HEK293 (cell line): ENCODE data around the gene ATP6V0C.
A peak's percentile ranks its signal among the peaks of the same experiment; 100 is the strongest.

Experiments used
- CTCF ChIA-PET: fragments of 350-600 bp; formaldehyde crosslinking; extraction: SDS; loops from one replicate; lab custom pipeline; 2021; ENCODE audit warnings: antibody characterized with exemption; lab: Yijun Ruan, JAX
- POLR2A ChIA-PET: fragments of 300-600 bp; formaldehyde crosslinking; extraction: SDS; loops from one replicate; lab custom pipeline; 2020; ENCODE audit warnings: antibody characterized with exemption, inconsistent platforms; lab: Yijun Ruan, JAX
- H3K27ac ChIP-seq: fragments of 200-500 bp; sonication (Bioruptor generic); 2 replicates; pipeline ENCODE4 v1.5.1; 2014; ENCODE audit warnings: low read depth, low read length, control low read depth, inconsistent platforms; ENCODE audit errors: extremely low read depth
- H3K36me3 ChIP-seq, 2 experiments: fragments of 200-500 bp in 1 of 2; sonication (Bioruptor generic) in 1 of 2; 1 replicate in 1 of 2; 2 replicates in 1 of 2; pipeline ENCODE4 v1.5.1; 2014 to 2017; ENCODE audit warnings: inconsistent platforms in 2 of 2, low read length in 2 of 2; ENCODE audit not compliant: control insufficient read depth in 2 of 2, insufficient read depth in 1 of 2
- H3K4me1 ChIP-seq: fragments of 200-500 bp; sonication (Bioruptor generic); 2 replicates; pipeline ENCODE4 v1.5.1; 2014; ENCODE audit warnings: mild to moderate bottlenecking, low read length, inconsistent platforms; ENCODE audit not compliant: control insufficient read depth, insufficient read depth
- H3K4me3 ChIP-seq: 2 replicates; pipeline ENCODE4 v1.5.1; 2011; ENCODE audit warnings: low read depth, mild to moderate bottlenecking, control low read depth, low read length, moderate library complexity
- H3K9me3 ChIP-seq: fragments of 200-500 bp; sonication (Bioruptor generic); 2 replicates; pipeline ENCODE4 v1.5.1; 2014; ENCODE audit warnings: low read depth, low read length, inconsistent platforms; ENCODE audit not compliant: control insufficient read depth, insufficient read depth
- KLF10 ChIP-seq: fragments of 450-650 bp; IDR thresholded peaks from 2 replicates; pipeline ENCODE4 v1.5.1; 2018; ENCODE audit warnings: missing biosample characterization, mild to moderate bottlenecking, missing genetic modification characterization
- KLF16 ChIP-seq: fragments of 450-650 bp; formaldehyde crosslinking; IDR thresholded peaks from 2 replicates; pipeline ENCODE4 v1.5.1; 2017; ENCODE audit warnings: missing biosample characterization, missing genetic modification characterization
- ZFHX2 ChIP-seq: fragments of 450-650 bp; formaldehyde crosslinking; conservative IDR thresholded peaks from 2 replicates; pipeline ENCODE4 v1.5.1; 2016; ENCODE audit warnings: missing biosample characterization, missing genetic modification characterization
- ZFP69B ChIP-seq: fragments of 450-650 bp; formaldehyde crosslinking; IDR thresholded peaks from 2 replicates; pipeline ENCODE4 v1.5.1; 2016; ENCODE audit warnings: missing biosample characterization, missing genetic modification characterization
- ZIC2 ChIP-seq: fragments of 450-650 bp; formaldehyde crosslinking; IDR thresholded peaks from 2 replicates; pipeline ENCODE4 v1.5.1; 2016; ENCODE audit warnings: missing biosample characterization, missing genetic modification characterization
- ZNF10 ChIP-seq: fragments of 450-650 bp; formaldehyde crosslinking; IDR thresholded peaks from 2 replicates; pipeline ENCODE4 v1.5.1; 2017; ENCODE audit warnings: missing biosample characterization, missing genetic modification characterization
- ZNF174 ChIP-seq: fragments of 450-650 bp; formaldehyde crosslinking; IDR thresholded peaks from 2 replicates; pipeline ENCODE4 v1.5.0; 2017; ENCODE audit warnings: missing biosample characterization, mild to moderate bottlenecking, missing genetic modification characterization
- ZNF184 ChIP-seq: fragments of 450-650 bp; IDR thresholded peaks from 2 replicates; pipeline ENCODE4 v1.5.1; 2018; ENCODE audit warnings: missing biosample characterization, mild to moderate bottlenecking, missing genetic modification characterization
- ZNF248 ChIP-seq: fragments of 450-650 bp; formaldehyde crosslinking; IDR thresholded peaks from 2 replicates; pipeline ENCODE4 v1.5.1; 2017; ENCODE audit warnings: missing biosample characterization, missing genetic modification characterization
- ZNF311 ChIP-seq: fragments of 450-650 bp; formaldehyde crosslinking; IDR thresholded peaks from 2 replicates; pipeline ENCODE4 v1.5.1; 2017; ENCODE audit warnings: missing biosample characterization, missing genetic modification characterization, borderline replicate concordance
- ZNF335 ChIP-seq: fragments of 450-650 bp; formaldehyde crosslinking; conservative IDR thresholded peaks from 2 replicates; pipeline ENCODE4 v1.5.1; 2016; ENCODE audit warnings: missing biosample characterization, missing genetic modification characterization
- ZNF391 ChIP-seq: fragments of 450-650 bp; formaldehyde crosslinking; IDR thresholded peaks from 2 replicates; pipeline ENCODE4 v1.5.1; 2016; ENCODE audit warnings: low read depth, missing biosample characterization, missing genetic modification characterization, borderline replicate concordance
- ZNF423 ChIP-seq: fragments of 450-650 bp; formaldehyde crosslinking; IDR thresholded peaks from 2 replicates; pipeline ENCODE4 v1.5.1; 2016; ENCODE audit warnings: missing biosample characterization, missing genetic modification characterization
- ZNF501 ChIP-seq: fragments of 450-650 bp; formaldehyde crosslinking; IDR thresholded peaks from 2 replicates; pipeline ENCODE4 v1.5.1; 2016; ENCODE audit warnings: missing biosample characterization, missing genetic modification characterization
- ZNF510 ChIP-seq: fragments of 450-650 bp; formaldehyde crosslinking; IDR thresholded peaks from 2 replicates; pipeline ENCODE4 v1.5.1; 2018; ENCODE audit warnings: mild to moderate bottlenecking, missing genetic modification characterization, missing biosample characterization; ENCODE audit not compliant: insufficient replicate concordance
- ZNF623 ChIP-seq: fragments of 450-650 bp; formaldehyde crosslinking; IDR thresholded peaks from 2 replicates; pipeline ENCODE4 v1.5.1; 2016; ENCODE audit warnings: missing biosample characterization, missing genetic modification characterization
- ZNF629 ChIP-seq: fragments of 450-650 bp; formaldehyde crosslinking; IDR thresholded peaks from 2 replicates; pipeline ENCODE4 v1.5.1; 2017; ENCODE audit warnings: missing biosample characterization, missing genetic modification characterization
- ZNF76 ChIP-seq: fragments of 450-650 bp; formaldehyde crosslinking; IDR thresholded peaks from 2 replicates; pipeline ENCODE4; 2016; ENCODE audit warnings: low read depth, missing biosample characterization, missing genetic modification characterization, borderline replicate concordance
- ZNF791 ChIP-seq: fragments of 450-650 bp; formaldehyde crosslinking; IDR thresholded peaks from 2 replicates; pipeline ENCODE4 v1.5.1; 2016; ENCODE audit warnings: missing biosample characterization, missing genetic modification characterization
- ZNF843 ChIP-seq: fragments of 450-650 bp; formaldehyde crosslinking; IDR thresholded peaks from 2 replicates; pipeline ENCODE4 v1.5.1; 2016; ENCODE audit warnings: missing biosample characterization, missing genetic modification characterization
- TF ChIP-seq, protein P1 (sequence below): fragments of 450-650 bp; formaldehyde crosslinking; IDR thresholded peaks from 2 replicates; pipeline ENCODE4 v1.5.1; 2017; ENCODE audit warnings: missing biosample characterization, mild to moderate bottlenecking, missing genetic modification characterization, moderate library complexity
- TF ChIP-seq, protein P2 (sequence below): fragments of 450-650 bp; formaldehyde crosslinking; IDR thresholded peaks from 2 replicates; pipeline ENCODE4 v1.5.1; 2017; ENCODE audit warnings: missing biosample characterization, missing genetic modification characterization
- TF ChIP-seq, protein P3 (sequence below): fragments of 450-650 bp; formaldehyde crosslinking; IDR thresholded peaks from 2 replicates; pipeline ENCODE4 v1.5.1; 2016; ENCODE audit warnings: missing biosample characterization, missing genetic modification characterization
- TF ChIP-seq, protein P4 (sequence below): fragments of 450-650 bp; formaldehyde crosslinking; IDR thresholded peaks from 2 replicates; pipeline ENCODE4 v1.5.1; 2016; ENCODE audit warnings: missing biosample characterization, missing genetic modification characterization
- TF ChIP-seq, protein P5 (sequence below): fragments of 450-650 bp; formaldehyde crosslinking; IDR thresholded peaks from 2 replicates; pipeline ENCODE4 v1.5.1; 2016; ENCODE audit warnings: missing biosample characterization, missing genetic modification characterization
- TF ChIP-seq, protein P6 (sequence below): fragments of 450-650 bp; formaldehyde crosslinking; IDR thresholded peaks from 2 replicates; pipeline ENCODE4 v1.5.1; 2016; ENCODE audit warnings: missing biosample characterization, missing genetic modification characterization

ATP6V0C gene

DNA sequence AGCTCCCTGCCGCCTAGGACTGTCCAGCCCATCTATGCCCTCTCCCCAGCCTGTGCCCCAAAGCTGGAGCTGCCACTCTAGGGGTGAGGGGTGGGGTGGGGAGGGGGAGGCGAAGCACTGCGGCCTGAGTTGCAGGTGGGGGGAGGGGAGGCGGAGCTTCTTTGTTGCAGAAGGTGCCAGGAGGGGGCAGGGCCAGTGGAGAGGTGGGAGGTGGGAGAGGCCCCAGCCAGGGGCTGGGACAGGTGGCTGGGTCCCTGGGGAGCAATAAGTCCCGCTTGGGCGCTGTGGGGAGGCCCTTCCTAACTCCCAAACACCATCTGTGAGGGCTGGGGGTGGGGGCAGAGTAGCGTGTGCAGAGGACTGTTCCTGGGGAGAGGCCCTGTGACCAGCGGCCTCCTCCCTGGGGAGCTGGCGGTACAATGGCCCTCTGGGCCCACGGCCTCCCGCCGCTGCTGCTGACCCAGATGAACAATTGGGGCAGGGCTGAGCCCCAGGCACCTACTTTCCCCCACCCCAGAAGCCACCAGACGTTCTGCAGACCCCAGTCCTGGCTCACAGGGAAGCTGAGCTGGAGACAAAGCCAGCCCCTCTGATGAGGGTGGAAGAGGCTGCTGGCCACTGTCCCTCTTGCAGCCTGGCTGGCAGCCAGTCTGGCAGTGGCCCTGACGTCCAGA, 44.9 kb upstream of the ATP6V0C start:
- H3K4me1 ChIP-seq: peaks cover 27% of the 10 kb centered on the region
- ChIA-PET CTCF (interaction anchor here (0.6 to 2.5 kb wide), 4 partner anchors 31 to 218 kb away, joined by 3 to 8 read pairs (median 4); no protein-coding TSS in a partner anchor), POLR2A (interaction anchor here (0.6 to 3.2 kb wide), 11 partner anchors 9 to 424 kb away, joined by 3 to 34 read pairs (median 5); partner anchors contain the start of genes ATP6V0C, ECI1 and TEDC2)
- H3K4me3 ChIP-seq: peak overlapping the region; percentile 37
- peak overlapping the region; percentile 85 for H3K27ac ChIP-seq
- no peaks in the 10 kb centered on the region for H3K9me3 ChIP-seq
- peaks cover 0 to 7% of the 10 kb centered on the region in 2 experiments; a peak in 1 of 3 replicates for H3K36me3 ChIP-seq
- TF ChIP-seq, protein P1, sequence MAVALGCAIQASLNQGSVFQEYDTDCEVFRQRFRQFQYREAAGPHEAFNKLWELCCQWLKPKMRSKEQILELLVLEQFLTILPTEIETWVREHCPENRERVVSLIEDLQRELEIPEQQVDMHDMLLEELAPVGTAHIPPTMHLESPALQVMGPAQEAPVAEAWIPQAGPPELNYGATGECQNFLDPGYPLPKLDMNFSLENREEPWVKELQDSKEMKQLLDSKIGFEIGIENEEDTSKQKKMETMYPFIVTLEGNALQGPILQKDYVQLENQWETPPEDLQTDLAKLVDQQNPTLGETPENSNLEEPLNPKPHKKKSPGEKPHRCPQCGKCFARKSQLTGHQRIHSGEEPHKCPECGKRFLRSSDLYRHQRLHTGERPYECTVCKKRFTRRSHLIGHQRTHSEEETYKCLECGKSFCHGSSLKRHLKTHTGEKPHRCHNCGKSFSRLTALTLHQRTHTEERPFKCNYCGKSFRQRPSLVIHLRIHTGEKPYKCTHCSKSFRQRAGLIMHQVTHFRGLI (tag by site-specific recombination): no peak
- TF ChIP-seq, protein P2, sequence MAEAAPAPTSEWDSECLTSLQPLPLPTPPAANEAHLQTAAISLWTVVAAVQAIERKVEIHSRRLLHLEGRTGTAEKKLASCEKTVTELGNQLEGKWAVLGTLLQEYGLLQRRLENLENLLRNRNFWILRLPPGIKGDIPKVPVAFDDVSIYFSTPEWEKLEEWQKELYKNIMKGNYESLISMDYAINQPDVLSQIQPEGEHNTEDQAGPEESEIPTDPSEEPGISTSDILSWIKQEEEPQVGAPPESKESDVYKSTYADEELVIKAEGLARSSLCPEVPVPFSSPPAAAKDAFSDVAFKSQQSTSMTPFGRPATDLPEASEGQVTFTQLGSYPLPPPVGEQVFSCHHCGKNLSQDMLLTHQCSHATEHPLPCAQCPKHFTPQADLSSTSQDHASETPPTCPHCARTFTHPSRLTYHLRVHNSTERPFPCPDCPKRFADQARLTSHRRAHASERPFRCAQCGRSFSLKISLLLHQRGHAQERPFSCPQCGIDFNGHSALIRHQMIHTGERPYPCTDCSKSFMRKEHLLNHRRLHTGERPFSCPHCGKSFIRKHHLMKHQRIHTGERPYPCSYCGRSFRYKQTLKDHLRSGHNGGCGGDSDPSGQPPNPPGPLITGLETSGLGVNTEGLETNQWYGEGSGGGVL (tag by site-specific recombination): peak; percentile 91
- TF ChIP-seq, protein P3, sequence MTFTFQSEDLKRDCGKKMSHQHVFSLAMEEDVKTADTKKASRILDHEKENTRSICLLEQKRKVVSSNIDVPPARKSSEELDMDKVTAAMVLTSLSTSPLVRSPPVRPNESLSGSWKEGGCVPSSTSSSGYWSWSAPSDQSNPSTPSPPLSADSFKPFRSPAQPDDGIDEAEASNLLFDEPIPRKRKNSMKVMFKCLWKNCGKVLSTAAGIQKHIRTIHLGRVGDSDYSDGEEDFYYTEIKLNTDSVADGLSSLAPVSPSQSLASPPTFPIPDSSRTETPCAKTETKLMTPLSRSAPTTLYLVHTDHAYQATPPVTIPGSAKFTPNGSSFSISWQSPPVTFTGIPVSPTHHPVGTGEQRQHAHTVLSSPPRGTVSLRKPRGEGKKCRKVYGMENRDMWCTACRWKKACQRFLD: no peak
- TF ChIP-seq ZFP69B (tag by site-specific recombination) (peak; percentile 80), ZNF335 (tag by site-specific recombination) (peak; percentile 17), ZNF510 (tag by site-specific recombination) (no peak), ZNF423 (peak; percentile 94), ZNF391 (peak; percentile 23; the same call in 1 of the 2 replicates), ZNF629 (tag by site-specific recombination) (peak; percentile 69; the same call in 1 of the 2 replicates), ZNF311 (no peak), ZIC2 (tag by site-specific recombination) (peak; percentile 97), KLF16 (tag by site-specific recombination) (0 out of 2 replicates have a peak, but pooled peaks have one; percentile 24), ZNF623 (tag by site-specific recombination) (no peak), ZNF76 (tag by site-specific recombination) (peak; percentile 71), KLF10 (tag by site-specific recombination) (peak; percentile 81), ZNF174 (tag by site-specific recombination) (no peak), ZNF248 (tag by site-specific recombination) (no peak), ZNF843 (tag by site-specific recombination) (peak; percentile 69; the same call in 1 of the 2 replicates), ZNF501 (peak; percentile 31; the same call in 1 of the 2 replicates), ZNF791 (no peak), ZNF184 (tag by site-specific recombination) (no peak), ZFHX2 (tag by site-specific recombination) (peak; percentile 92), ZNF10 (tag by site-specific recombination) (0 out of 2 replicates have a peak, but pooled peaks have one; percentile 8)
- TF ChIP-seq, protein P4, sequence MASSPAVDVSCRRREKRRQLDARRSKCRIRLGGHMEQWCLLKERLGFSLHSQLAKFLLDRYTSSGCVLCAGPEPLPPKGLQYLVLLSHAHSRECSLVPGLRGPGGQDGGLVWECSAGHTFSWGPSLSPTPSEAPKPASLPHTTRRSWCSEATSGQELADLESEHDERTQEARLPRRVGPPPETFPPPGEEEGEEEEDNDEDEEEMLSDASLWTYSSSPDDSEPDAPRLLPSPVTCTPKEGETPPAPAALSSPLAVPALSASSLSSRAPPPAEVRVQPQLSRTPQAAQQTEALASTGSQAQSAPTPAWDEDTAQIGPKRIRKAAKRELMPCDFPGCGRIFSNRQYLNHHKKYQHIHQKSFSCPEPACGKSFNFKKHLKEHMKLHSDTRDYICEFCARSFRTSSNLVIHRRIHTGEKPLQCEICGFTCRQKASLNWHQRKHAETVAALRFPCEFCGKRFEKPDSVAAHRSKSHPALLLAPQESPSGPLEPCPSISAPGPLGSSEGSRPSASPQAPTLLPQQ (tag by site-specific recombination): peak; percentile 82; the same call in 1 of the 2 replicates
- TF ChIP-seq, protein P5, sequence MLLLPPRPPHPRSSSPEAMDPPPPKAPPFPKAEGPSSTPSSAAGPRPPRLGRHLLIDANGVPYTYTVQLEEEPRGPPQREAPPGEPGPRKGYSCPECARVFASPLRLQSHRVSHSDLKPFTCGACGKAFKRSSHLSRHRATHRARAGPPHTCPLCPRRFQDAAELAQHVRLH: 0 out of 2 replicates have a peak, but pooled peaks have one; percentile 11
- TF ChIP-seq, protein P6, sequence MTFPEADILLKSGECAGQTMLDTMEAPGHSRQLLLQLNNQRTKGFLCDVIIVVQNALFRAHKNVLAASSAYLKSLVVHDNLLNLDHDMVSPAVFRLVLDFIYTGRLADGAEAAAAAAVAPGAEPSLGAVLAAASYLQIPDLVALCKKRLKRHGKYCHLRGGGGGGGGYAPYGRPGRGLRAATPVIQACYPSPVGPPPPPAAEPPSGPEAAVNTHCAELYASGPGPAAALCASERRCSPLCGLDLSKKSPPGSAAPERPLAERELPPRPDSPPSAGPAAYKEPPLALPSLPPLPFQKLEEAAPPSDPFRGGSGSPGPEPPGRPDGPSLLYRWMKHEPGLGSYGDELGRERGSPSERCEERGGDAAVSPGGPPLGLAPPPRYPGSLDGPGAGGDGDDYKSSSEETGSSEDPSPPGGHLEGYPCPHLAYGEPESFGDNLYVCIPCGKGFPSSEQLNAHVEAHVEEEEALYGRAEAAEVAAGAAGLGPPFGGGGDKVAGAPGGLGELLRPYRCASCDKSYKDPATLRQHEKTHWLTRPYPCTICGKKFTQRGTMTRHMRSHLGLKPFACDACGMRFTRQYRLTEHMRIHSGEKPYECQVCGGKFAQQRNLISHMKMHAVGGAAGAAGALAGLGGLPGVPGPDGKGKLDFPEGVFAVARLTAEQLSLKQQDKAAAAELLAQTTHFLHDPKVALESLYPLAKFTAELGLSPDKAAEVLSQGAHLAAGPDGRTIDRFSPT (tag by site-specific recombination): peak; percentile 60; the same call in 1 of the 2 replicates
